ENCODE data around the gene KNOP1.

KNOP1 gene

GRCh38 chr16:19717741-19718623, at the start of gene KNOP1, which contains the start of gene IQCK:
Gene KNOP1, minus strand, starts transcription at chr16:19718227. Its CDS starts 3,192 bp downstream, at chr16:19715035.
Gene IQCK, plus strand, starts transcription at chr16:19718271. Its CDS starts 36 bp downstream, at chr16:19718307.
- peak; percentile 96 for DNase-seq

- no peak for DNase-seq
These were observed 49.5 kb upstream of the KNOP1 start for GRCh38 chr16:19767497-19767896.

GRCh38 chr16:19766988-19767387, 49.0 kb upstream of the KNOP1 start:
- DNase-seq, result no peak

- DNase-seq, result no peak
These were observed 48.5 kb upstream of the KNOP1 start for GRCh38 chr16:19766554-19766884.

- DNase-seq, result peak; percentile 54
These were observed 48.0 kb upstream of the KNOP1 start for GRCh38 chr16:19765860-19766553.

GRCh38 chr16:19760356-19761060, 42.5 kb upstream of the KNOP1 start:
- no peak for DNase-seq

- peak; percentile 10 for DNase-seq
These were observed 40.0 kb upstream of the KNOP1 start for GRCh38 chr16:19757762-19758595.

GRCh38 chr16:19757026-19757425, 39.0 kb upstream of the KNOP1 start:
- DNase-seq, result no peak

- DNase-seq, result no peak
These were observed 37.2 kb upstream of the KNOP1 start for GRCh38 chr16:19755268-19755667.

GRCh38 chr16:19754644-19755036, 36.6 kb upstream of the KNOP1 start:
- DNase-seq, result no peak

GRCh38 chr16:19753815-19754643, 36.0 kb upstream of the KNOP1 start:
- no peak for DNase-seq

- DNase-seq, result no peak
These were observed 33.7 kb upstream of the KNOP1 start for GRCh38 chr16:19751478-19752385.

GRCh38 chr16:19749571-19750080, 31.6 kb upstream of the KNOP1 start:
- no peak for DNase-seq

GRCh38 chr16:19748389-19749168, 30.6 kb upstream of the KNOP1 start:
- no peak for DNase-seq

GRCh38 chr16:19746561-19746960, 28.5 kb upstream of the KNOP1 start:
- peak; percentile 58 for DNase-seq

GRCh38 chr16:19745286-19746010, 27.4 kb upstream of the KNOP1 start:
- no peak for DNase-seq

GRCh38 chr16:19744670-19745069, 26.6 kb upstream of the KNOP1 start:
- DNase-seq, result no peak

- no peak for DNase-seq
These were observed 25.8 kb upstream of the KNOP1 start for GRCh38 chr16:19743816-19744159.

GRCh38 chr16:19741354-19741753, 23.3 kb upstream of the KNOP1 start:
- DNase-seq, result no peak

Data from hematopoietic multipotent progenitor cell treated with erythropoietin and hydrocortisone succinate and interleukin-3 and kit ligand, for 4 days (in vitro differentiated cells).